K562 (cell line): Measurements from ENCODE around the gene HCAR2. TPM values are rescaled to one million over a fixed set of nuclear protein-coding genes. Genes with fewer than 3 reads are reported as not detected.
"Not testable (repeated sequence)": the region's sequence is repeated elsewhere in the genome, so short reads cannot be mapped to it uniquely, and the experiment has no call there.

Source experiments
- ATAC-seq: fragments of 200-7000 bp; cut with Tn5 transposase; 3 replicates; pipeline ENCODE4 v1.9.1; 2020; ENCODE audit warnings: moderate library complexity
- BruUV-seq: library from RNA; stranded (reverse); fragments of 400-500 nt; replicated peaks from 2 replicates; lab custom pipeline; 2021; lab: Mats Ljungman, UMichigan
- CTCF ChIA-PET: fragments of 300-600 bp; formaldehyde crosslinking; extraction: SDS; loops from one replicate; lab custom pipeline; 2021; ENCODE audit warnings: low intra/inter-chr PET ratio; lab: Yijun Ruan, JAX
- POLR2A ChIA-PET: fragments of 300-600, 350-650 bp; sonication (Branson Sonifier 250); formaldehyde crosslinking; extraction: SDS; loops from one replicate; lab custom pipeline; 2021; ENCODE audit warnings: antibody characterized with exemption, inconsistent platforms; lab: Yijun Ruan, JAX
- DNase-seq, 4 experiments: peaks; one replicate each; pipeline versions ENCODE4 v3.0.0 to v3.0.0-alpha.2; 2011 to 2018; ENCODE audit warnings: low spot score in 3 of 4, mixed read lengths in 3 of 4; ENCODE audit errors: extremely low read depth in 1 of 4
- FAIRE-seq: peaks from 2 replicates; lab custom pipeline; 2011; peaks lifted over from hg19 to GRCh38; lab: Jason Lieb, UNC
- H2AFZ ChIP-seq: 2 replicates; pipeline ENCODE4 v1.6.0; 2011; ENCODE audit warnings: low read depth, low read length, control low read depth, inconsistent platforms
- H3K27ac ChIP-seq: fragments of 200-600 bp; 3 replicates; pipeline ENCODE4 v1.8.0; 2011; ENCODE audit warnings: low read depth, mild to moderate bottlenecking, control low read depth, inconsistent platforms, low read length, moderate library complexity, mixed read lengths; ENCODE audit errors: extremely low read depth
- H3K27me3 ChIP-seq, 2 experiments: fragments of 300-600 bp in 1 of 2; 2 replicates in 1 of 2; 3 replicates in 1 of 2; pipeline versions ENCODE4 v1.6.0 to v1.8.0; 2011; ENCODE audit warnings: inconsistent platforms in 2 of 2, low read length in 2 of 2, mild to moderate bottlenecking in 1 of 2, mixed read lengths in 1 of 2, moderate library complexity in 1 of 2; ENCODE audit not compliant: control insufficient read depth in 2 of 2, insufficient read depth in 2 of 2
- H3K36me3 ChIP-seq: fragments of 300-600 bp; 3 replicates; pipeline ENCODE4 v1.8.0; 2011; ENCODE audit warnings: mild to moderate bottlenecking, low read length, inconsistent platforms; ENCODE audit not compliant: control insufficient read depth, insufficient read depth
- H3K4me1 ChIP-seq, 2 experiments: fragments of 200-600 bp in 1 of 2; replicated peaks in 1 of 2; 2 replicates in 1 of 2; 3 replicates in 1 of 2; pipeline versions ENCODE4 v1.5.1 to v1.8.0; 2011; ENCODE audit warnings: inconsistent platforms in 2 of 2, low read length in 2 of 2, mild to moderate bottlenecking in 1 of 2, mixed read lengths in 1 of 2, moderate library complexity in 1 of 2; ENCODE audit not compliant: control insufficient read depth in 2 of 2, insufficient read depth in 2 of 2
- H3K4me2 ChIP-seq: 2 replicates; pipeline ENCODE4 v1.6.1; 2011; ENCODE audit warnings: low read length, control low read depth, inconsistent platforms, mixed read lengths; ENCODE audit not compliant: insufficient read depth
- H3K4me3 ChIP-seq: fragments of 200-600 bp; sonication (generic), shearing (Covaris generic); 2 replicates; pipeline ENCODE4 v1.5.1; 2016; ENCODE audit warnings: control low read depth, inconsistent platforms
- H3K79me2 ChIP-seq: fragments of 200-600 bp; 3 replicates; pipeline ENCODE4 v1.8.0; 2011; ENCODE audit warnings: low read length, inconsistent platforms; ENCODE audit not compliant: control insufficient read depth, insufficient read depth
- H3K9ac ChIP-seq, 2 experiments: 2 replicates each; pipeline versions ENCODE4 v1.6.0 to v1.6.1; 2011; ENCODE audit warnings: low read depth in 2 of 2, low read length in 2 of 2, control low read depth in 1 of 2, inconsistent platforms in 1 of 2, mild to moderate bottlenecking in 1 of 2, mixed read lengths in 1 of 2; ENCODE audit not compliant: insufficient read depth in 1 of 2
- H3K9me1 ChIP-seq: one replicate; pipeline ENCODE4 v1.6.0; 2011; ENCODE audit warnings: inconsistent platforms, mild to moderate bottlenecking, low read length, moderate library complexity; ENCODE audit not compliant: control insufficient read depth, insufficient read depth
- H3K9me3 ChIP-seq: replicated peaks from 2 replicates; pipeline ENCODE4 v1.5.1; 2011; ENCODE audit warnings: low read depth, low read length, inconsistent platforms; ENCODE audit not compliant: control insufficient read depth, insufficient read depth
- H4K20me1 ChIP-seq: replicated peaks from 2 replicates; pipeline ENCODE4 v1.6.1; 2011; ENCODE audit warnings: low read length, inconsistent platforms, mixed read lengths; ENCODE audit not compliant: control insufficient read depth, insufficient read depth
- MNT ChIP-seq, 2 experiments: fragments of 450-650 bp; conservative IDR thresholded peaks; 2 replicates each; pipeline ENCODE4 v1.6.1; 2017; ENCODE audit warnings: mild to moderate bottlenecking in 2 of 2, moderate library complexity in 2 of 2
- WGBS: fragments of 100-300 bp; shearing (Covaris generic); methylation state at CpG from one replicate; pipeline ENCODE4 v1.1.6; 2016; ENCODE audit warnings: low coverage, mixed read lengths; ENCODE audit not compliant: insufficient coverage; ENCODE audit errors: missing lambda C conversion rate; 5-methylcytosine and 5-hydroxymethylcytosine counted together
- in situ Hi-C: fragments of 300-500 bp; cut with MboI; formaldehyde crosslinking; loops from 4 replicates; pipeline ENCODE4 v1.15.0; 2018; ENCODE audit warnings: inconsistent platforms, mixed read lengths
- intact Hi-C: fragments of 100-400 bp; cut with micrococcal nuclease; formaldehyde crosslinking; loops from 2 replicates; pipeline ENCODE4 v1.14.2; 2022
- polyA plus RNA-seq, 8 experiments: library from polyadenylated mRNA; depleted of rRNA in 4 of 8; stranded (reverse) in 5 of 8; unstranded in 3 of 8; fragments of >200 nt; fragmentation: Nextera tagmentation in 2 of 8; fragmentation: Illumina TruSeq in 1 of 8; extraction: Ambion mirVana in 2 of 8; extraction: Trizol in 1 of 8; gene quantifications; 2 replicates each; pipeline versions ENCODE4 v1.2.1 to v1.2.3, GENCODE V29; 2011 to 2014; ENCODE audit warnings: inconsistent platforms in 1 of 8, missing spikeins in 1 of 8
- total RNA-seq, 7 experiments: library from RNA; depleted of rRNA in 6 of 7; stranded (reverse); fragments of >200 nt in 6 of 7; fragmentation: Illumina TruSeq in 2 of 7; extraction: Trizol in 2 of 7; gene quantifications; 2 replicates each; pipeline versions ENCODE4 v1.2.1 to v1.2.3, GENCODE V29; 2011 to 2021; ENCODE audit warnings: low replicate concordance in 1 of 7

Gene HCAR2
- total and polyA plus RNA-seq, 9 of the 15 experiments (the other 6 are each of a cell fraction or from before 2014, with no cell fraction given), result not detected

- no peak for TF ChIP-seq MNT (conservative IDR thresholded peaks at IDR 0.05)
- TF ChIP-seq, all 486 proteins: peak for 0
Measured at GRCh38 chr12:122656298-122656697, 46.9 kb downstream of the HCAR2 start (continued).

DNA sequence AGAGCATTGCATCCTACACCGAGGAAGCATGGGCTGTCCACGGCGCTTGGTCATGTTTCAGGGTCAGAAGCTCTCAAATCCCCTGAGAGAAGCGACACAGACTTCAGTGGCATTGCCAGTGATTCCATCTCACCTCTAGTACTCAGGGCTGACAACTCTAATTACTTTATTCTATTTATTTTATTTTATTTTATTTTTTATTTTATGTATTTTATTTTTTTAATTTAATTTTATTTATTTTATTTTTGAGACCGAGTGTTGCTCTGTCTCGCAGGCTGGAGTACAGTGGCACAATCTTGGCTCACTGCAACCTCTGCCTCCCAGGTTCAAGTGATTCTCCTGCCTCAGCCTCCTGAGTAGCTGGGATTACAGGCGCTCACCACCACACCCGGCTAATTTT, 49.9 kb downstream of the HCAR2 start:
- FAIRE-seq, H3K27me3 ChIP-seq, H4K20me1 ChIP-seq, H3K9ac ChIP-seq, intact Hi-C loops, H3K4me2 ChIP-seq, H3K27ac ChIP-seq, ATAC-seq, H3K36me3 ChIP-seq, H2AFZ ChIP-seq, BruUV-seq, CTCF ChIA-PET, H3K4me3 ChIP-seq, H3K9me3 ChIP-seq, in situ Hi-C loops, H3K4me1 ChIP-seq, H3K79me2 ChIP-seq, H3K9me1 ChIP-seq, POLR2A ChIA-PET, DNase-seq: not testable (repeated sequence)
- WGBS, result 66% methylated on average over 8 of the region's 8 CpGs
